NAMALWA (cell line): ENCODE results near the gene CARNS1.

Experiments
- DNase-seq: peaks from one replicate; pipeline ENCODE4 v3.0.0-alpha.2; 2015; ENCODE audit warnings: low spot score

Gene CARNS1

GRCh38 chr11:67428052-67429001 lies 12.8 kb downstream of the CARNS1 start, which contains the start of gene RPS6KB2:
Gene RPS6KB2, plus strand, starts transcription at chr11:67428494. Its CDS starts 52 bp downstream, at chr11:67428546.
- peak; percentile 98 for DNase-seq

- no peak for DNase-seq
Measured at GRCh38 chr11:67429038-67429668, 13.7 kb downstream of the CARNS1 start.

GRCh38 chr11:67429722-67430121 lies 14.2 kb downstream of the CARNS1 start:
- DNase-seq = no peak

- DNase-seq = no peak
Measured at GRCh38 chr11:67431346-67432249, 16.1 kb downstream of the CARNS1 start.

- DNase-seq = no peak
Measured at GRCh38 chr11:67432655-67433349, 17.3 kb downstream of the CARNS1 start.

- no peak for DNase-seq
Measured at GRCh38 chr11:67433536-67434394, 18.3 kb downstream of the CARNS1 start.

GRCh38 chr11:67434395-67434881 lies 19.0 kb downstream of the CARNS1 start:
- no peak for DNase-seq

GRCh38 chr11:67435031-67435726 lies 19.7 kb downstream of the CARNS1 start:
- no peak for DNase-seq

- no peak for DNase-seq
Measured at GRCh38 chr11:67435727-67436458, 20.4 kb downstream of the CARNS1 start.

- DNase-seq = peak; percentile 73
Measured at GRCh38 chr11:67436459-67437081, 21.1 kb downstream of the CARNS1 start.

GRCh38 chr11:67437082-67437808 lies 21.8 kb downstream of the CARNS1 start, which contains the start of gene PTPRCAP:
Gene PTPRCAP, minus strand, starts transcription at chr11:67437682. Its CDS starts 63 bp downstream, at chr11:67437619.
- DNase-seq = peak; percentile 66

- no peak for DNase-seq
Measured at GRCh38 chr11:67437809-67438157, 22.3 kb downstream of the CARNS1 start.

- DNase-seq = no peak
Measured at GRCh38 chr11:67438158-67438902, 22.9 kb downstream of the CARNS1 start.

- no peak for DNase-seq
Measured at GRCh38 chr11:67439321-67440228, 24.1 kb downstream of the CARNS1 start.

GRCh38 chr11:67440229-67441097 lies 25.0 kb downstream of the CARNS1 start:
- no peak for DNase-seq
